Measurements from ENCODE around the gene ESPN. TPM values are rescaled to one million over a fixed set of nuclear protein-coding genes. Genes with fewer than 3 reads are reported as not detected.

ESPN gene
- total RNA-seq, 1 donor from 2014 or later, result 0.66 TPM

- H3K4me2 ChIP-seq (ENCODE audit: low read length), result no peak overlapping the region
- Mint-ChIP-seq H3K4me1 (ENCODE audit: low read depth, unreplicated experiment) (no peaks in the 10 kb centered on the region), H3K4me3 (ENCODE audit: unreplicated experiment) (no peak overlapping the region), H3K27ac (ENCODE audit: unreplicated experiment) (no peak overlapping the region), H3K36me3 (ENCODE audit: low read depth, unreplicated experiment) (no peaks in the 10 kb centered on the region), H3K9me3 (ENCODE audit: unreplicated experiment) (no peaks in the 10 kb centered on the region), H3K27me3 (ENCODE audit: low read depth, unreplicated experiment) (peaks cover 23% of the 10 kb centered on the region)
- DNase-seq (ENCODE audit: low read depth) (no peak), FAIRE-seq (no peak)
- H3K27ac ChIP-seq (ENCODE audit: low read depth, low read length), result no peak overlapping the region
- H3K9ac ChIP-seq (ENCODE audit: low read length), result no peak overlapping the region
- no peaks in the 10 kb centered on the region for H3K79me2 ChIP-seq (ENCODE audit: insufficient read depth, low read length)
- H3K9me3 ChIP-seq (ENCODE audit: insufficient read depth, low read depth, low read length), result no peaks in the 10 kb centered on the region
- H3K27me3 ChIP-seq (ENCODE audit: insufficient read depth, low read length), result peaks cover 2% of the 10 kb centered on the region
- TF ChIP-seq, protein P1, sequence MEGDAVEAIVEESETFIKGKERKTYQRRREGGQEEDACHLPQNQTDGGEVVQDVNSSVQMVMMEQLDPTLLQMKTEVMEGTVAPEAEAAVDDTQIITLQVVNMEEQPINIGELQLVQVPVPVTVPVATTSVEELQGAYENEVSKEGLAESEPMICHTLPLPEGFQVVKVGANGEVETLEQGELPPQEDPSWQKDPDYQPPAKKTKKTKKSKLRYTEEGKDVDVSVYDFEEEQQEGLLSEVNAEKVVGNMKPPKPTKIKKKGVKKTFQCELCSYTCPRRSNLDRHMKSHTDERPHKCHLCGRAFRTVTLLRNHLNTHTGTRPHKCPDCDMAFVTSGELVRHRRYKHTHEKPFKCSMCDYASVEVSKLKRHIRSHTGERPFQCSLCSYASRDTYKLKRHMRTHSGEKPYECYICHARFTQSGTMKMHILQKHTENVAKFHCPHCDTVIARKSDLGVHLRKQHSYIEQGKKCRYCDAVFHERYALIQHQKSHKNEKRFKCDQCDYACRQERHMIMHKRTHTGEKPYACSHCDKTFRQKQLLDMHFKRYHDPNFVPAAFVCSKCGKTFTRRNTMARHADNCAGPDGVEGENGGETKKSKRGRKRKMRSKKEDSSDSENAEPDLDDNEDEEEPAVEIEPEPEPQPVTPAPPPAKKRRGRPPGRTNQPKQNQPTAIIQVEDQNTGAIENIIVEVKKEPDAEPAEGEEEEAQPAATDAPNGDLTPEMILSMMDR (IDR thresholded peaks at IDR 0.05; ENCODE audit: insufficient read depth, low read depth, low read length), result no peak
- H4K20me1 ChIP-seq (ENCODE audit: insufficient read depth, low read length), result no peaks in the 10 kb centered on the region
- H2AFZ ChIP-seq (ENCODE audit: low read depth, low read length), result peak overlapping the region; percentile 10
- no peak overlapping the region for H3K4me3 ChIP-seq (ENCODE audit: insufficient read depth, low read depth, low read length)
- no peaks in the 10 kb centered on the region for H3K4me1 ChIP-seq (ENCODE audit: insufficient read depth, low read length)
- H3K36me3 ChIP-seq (ENCODE audit: insufficient read depth, low read length), result no peaks in the 10 kb centered on the region
Observed at GRCh38 chr1:6502000-6502891, 77.7 kb downstream of the ESPN start.

DNA sequence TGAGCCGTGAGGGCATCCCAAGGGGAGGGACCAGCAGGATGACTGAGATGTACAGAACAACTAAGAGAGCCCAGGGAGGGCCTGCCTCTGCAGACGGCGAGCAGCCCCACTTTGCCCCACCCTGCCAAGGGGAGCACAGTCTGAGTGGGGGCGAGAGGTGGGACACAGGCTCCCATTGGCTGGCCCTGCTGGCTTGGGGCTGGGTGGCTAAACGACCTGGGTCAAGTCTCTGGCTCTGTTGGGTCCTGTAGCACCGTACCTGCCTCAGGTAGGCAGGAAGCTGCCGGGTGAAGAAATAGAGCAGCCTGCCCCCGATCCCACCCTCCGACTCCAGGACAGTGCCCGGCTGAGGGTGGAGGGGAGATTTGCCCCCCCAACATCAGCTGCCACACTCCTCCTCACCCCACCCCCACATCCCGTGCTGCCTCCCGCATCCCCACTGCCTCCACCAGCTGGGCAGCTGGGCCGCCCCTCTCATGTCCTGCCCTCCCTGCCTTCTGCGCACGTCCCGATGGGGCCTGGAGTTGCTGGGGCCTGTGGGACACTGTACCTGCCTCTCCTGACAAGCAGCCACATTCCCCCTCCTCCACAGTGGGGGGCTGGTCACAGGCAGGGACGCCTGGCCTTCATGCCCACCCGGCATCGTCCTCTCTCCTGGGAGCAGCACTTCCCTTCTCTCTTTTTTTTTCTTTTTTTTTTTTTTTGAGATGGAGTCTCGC is 79.5 kb downstream of the ESPN start:
- DNase-seq (ENCODE audit: low read depth) (no peak), FAIRE-seq (no peak)
- Mint-ChIP-seq H3K27me3 (ENCODE audit: low read depth, unreplicated experiment) (peaks cover 23% of the 10 kb centered on the region), H3K9me3 (ENCODE audit: unreplicated experiment) (no peaks in the 10 kb centered on the region), H3K27ac (ENCODE audit: unreplicated experiment) (no peak overlapping the region), H3K4me3 (ENCODE audit: unreplicated experiment) (no peak overlapping the region), H3K4me1 (ENCODE audit: low read depth, unreplicated experiment) (no peaks in the 10 kb centered on the region), H3K36me3 (ENCODE audit: low read depth, unreplicated experiment) (no peaks in the 10 kb centered on the region)
- H3K27ac ChIP-seq (ENCODE audit: low read depth, low read length), result no peak overlapping the region
- TF ChIP-seq EZH2 (IDR thresholded peaks at IDR 0.05; ENCODE audit: insufficient read depth, low read length), result no peak
- TF ChIP-seq, protein P1 (IDR thresholded peaks at IDR 0.05; ENCODE audit: insufficient read depth, low read depth, low read length), result no peak
- peaks cover 2% of the 10 kb centered on the region for H3K27me3 ChIP-seq (ENCODE audit: insufficient read depth, low read length)
- H3K9ac ChIP-seq (ENCODE audit: low read length), result no peak overlapping the region
- H3K79me2 ChIP-seq (ENCODE audit: insufficient read depth, low read length), result no peaks in the 10 kb centered on the region
- no peak overlapping the region for H3K4me2 ChIP-seq (ENCODE audit: low read length)
- no peaks in the 10 kb centered on the region for H4K20me1 ChIP-seq (ENCODE audit: insufficient read depth, low read length)
- H3K9me3 ChIP-seq (ENCODE audit: insufficient read depth, low read depth, low read length), result no peaks in the 10 kb centered on the region
- H3K4me1 ChIP-seq (ENCODE audit: insufficient read depth, low read length), result no peaks in the 10 kb centered on the region
- no peaks in the 10 kb centered on the region for H3K36me3 ChIP-seq (ENCODE audit: insufficient read depth, low read length)
- no peak overlapping the region for H3K4me3 ChIP-seq (ENCODE audit: insufficient read depth, low read depth, low read length)
- H2AFZ ChIP-seq (ENCODE audit: low read depth, low read length), result no peak overlapping the region
